Panc1 (cell line): Measurements from ENCODE around the gene GRM6.

Source experiments
- TF ChIP-seq, protein P1 (sequence below): fragments of 450-650 bp; IDR thresholded peaks from 2 replicates; pipeline ENCODE4 v1.5.1; 2017; ENCODE audit warnings: mild to moderate bottlenecking
- TF ChIP-seq, protein P2 (sequence below), 2 experiments: IDR thresholded peaks; 2 replicates each; pipeline ENCODE4 v1.6.1; 2011 to 2012; ENCODE audit warnings: low read depth in 2 of 2, control low read depth in 1 of 2, low read length in 1 of 2, mild to moderate bottlenecking in 1 of 2, moderate library complexity in 1 of 2; ENCODE audit not compliant: insufficient read depth in 1 of 2

- TF ChIP-seq, protein P1, sequence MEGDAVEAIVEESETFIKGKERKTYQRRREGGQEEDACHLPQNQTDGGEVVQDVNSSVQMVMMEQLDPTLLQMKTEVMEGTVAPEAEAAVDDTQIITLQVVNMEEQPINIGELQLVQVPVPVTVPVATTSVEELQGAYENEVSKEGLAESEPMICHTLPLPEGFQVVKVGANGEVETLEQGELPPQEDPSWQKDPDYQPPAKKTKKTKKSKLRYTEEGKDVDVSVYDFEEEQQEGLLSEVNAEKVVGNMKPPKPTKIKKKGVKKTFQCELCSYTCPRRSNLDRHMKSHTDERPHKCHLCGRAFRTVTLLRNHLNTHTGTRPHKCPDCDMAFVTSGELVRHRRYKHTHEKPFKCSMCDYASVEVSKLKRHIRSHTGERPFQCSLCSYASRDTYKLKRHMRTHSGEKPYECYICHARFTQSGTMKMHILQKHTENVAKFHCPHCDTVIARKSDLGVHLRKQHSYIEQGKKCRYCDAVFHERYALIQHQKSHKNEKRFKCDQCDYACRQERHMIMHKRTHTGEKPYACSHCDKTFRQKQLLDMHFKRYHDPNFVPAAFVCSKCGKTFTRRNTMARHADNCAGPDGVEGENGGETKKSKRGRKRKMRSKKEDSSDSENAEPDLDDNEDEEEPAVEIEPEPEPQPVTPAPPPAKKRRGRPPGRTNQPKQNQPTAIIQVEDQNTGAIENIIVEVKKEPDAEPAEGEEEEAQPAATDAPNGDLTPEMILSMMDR, result no peak
- TF ChIP-seq, protein P2, sequence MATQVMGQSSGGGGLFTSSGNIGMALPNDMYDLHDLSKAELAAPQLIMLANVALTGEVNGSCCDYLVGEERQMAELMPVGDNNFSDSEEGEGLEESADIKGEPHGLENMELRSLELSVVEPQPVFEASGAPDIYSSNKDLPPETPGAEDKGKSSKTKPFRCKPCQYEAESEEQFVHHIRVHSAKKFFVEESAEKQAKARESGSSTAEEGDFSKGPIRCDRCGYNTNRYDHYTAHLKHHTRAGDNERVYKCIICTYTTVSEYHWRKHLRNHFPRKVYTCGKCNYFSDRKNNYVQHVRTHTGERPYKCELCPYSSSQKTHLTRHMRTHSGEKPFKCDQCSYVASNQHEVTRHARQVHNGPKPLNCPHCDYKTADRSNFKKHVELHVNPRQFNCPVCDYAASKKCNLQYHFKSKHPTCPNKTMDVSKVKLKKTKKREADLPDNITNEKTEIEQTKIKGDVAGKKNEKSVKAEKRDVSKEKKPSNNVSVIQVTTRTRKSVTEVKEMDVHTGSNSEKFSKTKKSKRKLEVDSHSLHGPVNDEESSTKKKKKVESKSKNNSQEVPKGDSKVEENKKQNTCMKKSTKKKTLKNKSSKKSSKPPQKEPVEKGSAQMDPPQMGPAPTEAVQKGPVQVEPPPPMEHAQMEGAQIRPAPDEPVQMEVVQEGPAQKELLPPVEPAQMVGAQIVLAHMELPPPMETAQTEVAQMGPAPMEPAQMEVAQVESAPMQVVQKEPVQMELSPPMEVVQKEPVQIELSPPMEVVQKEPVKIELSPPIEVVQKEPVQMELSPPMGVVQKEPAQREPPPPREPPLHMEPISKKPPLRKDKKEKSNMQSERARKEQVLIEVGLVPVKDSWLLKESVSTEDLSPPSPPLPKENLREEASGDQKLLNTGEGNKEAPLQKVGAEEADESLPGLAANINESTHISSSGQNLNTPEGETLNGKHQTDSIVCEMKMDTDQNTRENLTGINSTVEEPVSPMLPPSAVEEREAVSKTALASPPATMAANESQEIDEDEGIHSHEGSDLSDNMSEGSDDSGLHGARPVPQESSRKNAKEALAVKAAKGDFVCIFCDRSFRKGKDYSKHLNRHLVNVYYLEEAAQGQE (IDR thresholded peaks at IDR 0.05; ENCODE audit: insufficient read depth in 1 of 2, low read depth in 2 of 2, low read length in 1 of 2), result no peak
Observed at GRCh38 chr5:178993955-178994579, 1.1 kb downstream of the GRM6 start.
